ENCODE measurements around the gene RANGRF. TPM values are rescaled to one million over a fixed set of nuclear protein-coding genes. Genes with fewer than 3 reads are reported as not detected.

Gene RANGRF
- polyA plus RNA-seq, 1 experiment: 26.4 TPM

GRCh38 chr17:8283356-8283755 lies 5.1 kb upstream of the RANGRF start:
- Histone ChIP-seq H3K4me3 (ENCODE audit: low read depth, low read length) (no peak overlapping the region), H3K9me3 (ENCODE audit: control insufficient read depth, insufficient read depth, low read length) (no peaks in the 10 kb centered on the region), H3K27ac (ENCODE audit: low read depth, low read length) (no peak overlapping the region), H3K27me3 (ENCODE audit: control insufficient read depth, insufficient read depth, low read length) (no peaks in the 10 kb centered on the region)
- ChIA-PET CTCF (interaction anchor here (1.4 kb wide), 1 partner anchor 10 kb away, joined by 3 read pairs; no protein-coding TSS in a partner anchor), POLR2A (interaction anchor here (0.6 to 1.2 kb wide), 3 partner anchors 12 to 93 kb away, joined by 3 to 11 read pairs (median 5); partner anchors contain the start of gene SLC25A35)
- TF ChIP-seq CTCF (IDR thresholded peaks at IDR 0.05; ENCODE audit: low read depth, low read length): no peak
- no peak for DNase-seq (ENCODE audit: low read depth, low spot score)

GRCh38 chr17:8284126-8284525 lies 4.3 kb upstream of the RANGRF start:
- no peak overlapping the region for H3K27ac ChIP-seq (ENCODE audit: low read depth, low read length)
- POLR2A ChIA-PET: interaction anchor here (0.6 to 1.2 kb wide), 3 partner anchors 9 to 19 kb away, joined by 3 to 5 read pairs (median 4); partner anchors contain the start of gene SLC25A35
- CTCF ChIA-PET: interaction anchor here (0.8 to 1.4 kb wide), 2 partner anchors 10 to 1658 kb away, joined by 3 to 12 read pairs; no protein-coding TSS in a partner anchor
- no peaks in the 10 kb centered on the region; the same call in 1 of the 2 replicates for H3K9me3 ChIP-seq (ENCODE audit: control insufficient read depth, insufficient read depth, low read length)
- TF ChIP-seq CTCF (IDR thresholded peaks at IDR 0.05; ENCODE audit: low read depth, low read length): no peak
- DNase-seq (ENCODE audit: low read depth, low spot score): no peak
- H3K4me3 ChIP-seq (ENCODE audit: low read depth, low read length): no peak overlapping the region
- no peaks in the 10 kb centered on the region for H3K27me3 ChIP-seq (ENCODE audit: control insufficient read depth, insufficient read depth, low read length)

DNA sequence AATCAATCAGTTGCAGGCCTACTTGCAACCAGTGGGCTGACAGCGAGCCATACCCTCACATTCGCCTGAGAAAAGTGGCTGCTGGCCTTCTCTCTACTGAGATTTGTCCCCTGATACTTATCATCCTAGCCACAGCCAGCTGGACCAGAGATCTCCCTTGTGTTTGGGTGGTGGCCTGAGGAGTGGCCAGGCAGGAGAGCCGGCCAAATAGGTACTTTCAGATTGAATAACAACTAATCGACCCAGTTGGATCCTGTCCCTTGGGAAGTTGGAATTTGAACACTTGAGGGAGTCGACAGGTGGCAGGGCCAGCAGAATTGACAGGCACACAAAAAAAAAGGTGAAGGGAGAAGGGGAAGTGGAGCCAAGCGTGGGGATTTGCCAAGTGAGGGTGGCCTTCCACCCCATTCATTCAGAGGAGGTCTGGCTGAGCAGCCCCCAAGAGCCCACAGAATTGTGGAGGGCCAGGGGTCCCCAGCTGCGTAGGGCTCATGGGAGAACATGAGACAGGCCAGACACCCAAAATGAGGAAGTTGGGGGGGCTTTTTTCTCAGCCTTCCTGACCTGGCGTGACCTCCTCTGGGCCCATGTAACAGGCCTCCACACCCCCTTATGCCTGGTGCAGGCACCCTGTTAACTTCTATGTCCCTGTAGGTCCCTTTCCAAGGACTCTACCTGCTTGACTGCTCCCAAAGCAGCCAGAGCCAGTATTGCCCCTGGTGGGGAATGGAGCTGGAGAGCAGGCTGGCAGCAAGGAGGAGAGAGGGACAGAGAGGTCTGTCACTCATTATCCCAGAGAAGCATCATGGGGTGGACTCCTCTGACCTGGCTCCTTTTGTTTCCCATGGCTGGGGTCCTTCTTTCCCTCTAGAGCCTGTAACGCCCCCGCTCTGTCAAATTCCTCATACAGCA lies 2.9 kb upstream of the RANGRF start:
- ChIA-PET CTCF (no interaction called here), POLR2A (no interaction called here)

GRCh38 chr17:8287651-8288335 lies 677 bp upstream of the RANGRF start:
- Histone ChIP-seq H3K4me3 (ENCODE audit: low read depth, low read length) (peak overlapping the region; percentile 84), H3K27me3 (ENCODE audit: control insufficient read depth, insufficient read depth, low read length) (no peaks in the 10 kb centered on the region), H3K9me3 (ENCODE audit: control insufficient read depth, insufficient read depth, low read length) (no peaks in the 10 kb centered on the region; the same call in 1 of the 2 replicates), H3K27ac (ENCODE audit: low read depth, low read length) (no peak overlapping the region)
- DNase-seq (ENCODE audit: low read depth, low spot score): no peak
- no peak for TF ChIP-seq CTCF (IDR thresholded peaks at IDR 0.05; ENCODE audit: low read depth, low read length)
- POLR2A ChIA-PET: interaction anchor here (1.0 kb wide), 1 partner anchor 40 kb away, joined by 4 read pairs; the partner anchor contains the start of gene CTC1
- CTCF ChIA-PET: no interaction called here

More for the DNA sequence above, 2.9 kb upstream of the RANGRF start:
- Histone ChIP-seq H3K4me3 (ENCODE audit: low read depth, low read length) (no peak overlapping the region), H3K27ac (ENCODE audit: low read depth, low read length) (no peak overlapping the region), H3K27me3 (ENCODE audit: control insufficient read depth, insufficient read depth, low read length) (no peaks in the 10 kb centered on the region), H3K9me3 (ENCODE audit: control insufficient read depth, insufficient read depth, low read length) (no peaks in the 10 kb centered on the region; the same call in 1 of the 2 replicates)
- no peak for DNase-seq (ENCODE audit: low read depth, low spot score)
- no peak for TF ChIP-seq CTCF (IDR thresholded peaks at IDR 0.05; ENCODE audit: low read depth, low read length)

All from AG04450 (cell line).